ENCODE data around the gene MIEF1.

GRCh38 chr22:39534092-39534506 lies 32.0 kb downstream of the MIEF1 start:
- no peak for TF ChIP-seq POLR2A (IDR thresholded peaks at IDR 0.05; ENCODE audit: low read depth, low read length)
- TF ChIP-seq TAF1 (IDR thresholded peaks at IDR 0.05; ENCODE audit: borderline replicate concordance, low read depth, low read length) = no peak

All from GM12892 (cell line).